Esophagus squamous epithelium (tissue), 5 donors: Measurements from ENCODE around the gene LIMCH1. TPM values are rescaled to one million over a fixed set of nuclear protein-coding genes. Genes with fewer than 3 reads are reported as not detected.

Experiments
- DNase-seq: peaks from one replicate; lab custom pipeline; 2025; lab: John Stamatoyannopoulos, UW
- H3K27ac ChIP-seq, 4 donors: fragments of 200-600 bp; sonication (generic); one replicate each; pipeline ENCODE4 v1.5.1; 2016 to 2019; ENCODE audit warnings: mild to moderate bottlenecking in 1 of 4
- H3K27me3 ChIP-seq, 4 donors: fragments of 200-600 bp; sonication (generic); 1 replicate in 3 of 4; 2 replicates in 1 of 4; pipeline versions ENCODE4 v1.5.1 to v1.6.0; 2017 to 2021; ENCODE audit warnings: antibody characterized with exemption in 1 of 4
- H3K36me3 ChIP-seq, 3 donors: fragments of 200-600 bp; sonication (generic); one replicate each; pipeline ENCODE4 v1.5.1; 2016 to 2019
- H3K4me1 ChIP-seq, 3 donors: fragments of 200-600 bp; sonication (generic); one replicate each; pipeline ENCODE4 v1.5.1; 2017 to 2019
- H3K4me3 ChIP-seq, 4 donors: fragments of 200-600 bp; sonication (generic); 1 replicate in 3 of 4; 2 replicates in 1 of 4; pipeline ENCODE4 v1.5.1; 2016 to 2019; ENCODE audit warnings: mild to moderate bottlenecking in 2 of 4, moderate library complexity in 1 of 4
- H3K9me3 ChIP-seq, 3 donors: fragments of 200-600 bp; sonication (generic); one replicate each; pipeline ENCODE4 v1.5.1; 2016 to 2019
- CTCF ChIP-seq, 6 experiments: fragments of 450-650 bp in 4 of 6; fragments of 200-600 bp in 2 of 6; sonication (generic) in 2 of 6; IDR thresholded peaks; one replicate each; pipeline ENCODE4 v1.5.1; 2016 to 2019; ENCODE audit warnings: antibody characterized with exemption in 6 of 6, mild to moderate bottlenecking in 4 of 6, moderate library complexity in 4 of 6
- POLR2A ChIP-seq, 4 donors: fragments of 450-650 bp; IDR thresholded peaks; one replicate each; pipeline ENCODE4 v1.6.1; 2017; ENCODE audit warnings: antibody characterized with exemption in 4 of 4, mild to moderate bottlenecking in 4 of 4, moderate library complexity in 3 of 4
- WGBS, 2 donors: methylation state at CpG; one replicate each; pipeline ENCODE4 v1.1.5; 2018; 5-methylcytosine and 5-hydroxymethylcytosine counted together
- intact Hi-C: fragments of 100-400 bp; cut with DNase I; formaldehyde crosslinking; loops from one replicate; pipeline ENCODE4 v1.15.0; 2022
- total RNA-seq, 4 donors: library from RNA; depleted of rRNA; stranded (reverse); fragments of >200 nt; gene quantifications; one replicate each; pipeline ENCODE4 v1.1.0, GENCODE V29; 2016
- donor health status: DM: yes; HTN: yes; CAD: no.

The LIMCH1 gene
- total RNA-seq, 4 donors from 2014 or later = 9.8 to 19.1 (median 13.1) TPM

GRCh38 chr4:41657561-41657960 is 119.6 kb downstream of the LIMCH1 start:
- DNase-seq = no peak
- peaks cover 0 to 3% (median 0%) of the 10 kb centered on the region in 3 donors for H3K36me3 ChIP-seq
- no peaks in the 10 kb centered on the region for H3K27me3 ChIP-seq
- intact Hi-C loops = no loop called here
- H3K4me3 ChIP-seq = no peak overlapping the region
- no peaks in the 10 kb centered on the region for H3K9me3 ChIP-seq
- H3K27ac ChIP-seq = no peak overlapping the region
- 69 to 72% methylated on average over 4 of the region's 4 CpGs for whole genome bisulfite sequencing, 2 donors
- no peak for TF ChIP-seq POLR2A (IDR thresholded peaks at IDR 0.05)
- TF ChIP-seq CTCF (IDR thresholded peaks at IDR 0.05) = no peak
- H3K4me1 ChIP-seq = peaks cover 0 to 5% (median 0%) of the 10 kb centered on the region in 3 donors

GRCh38 chr4:41658163-41658562 is 120.2 kb downstream of the LIMCH1 start:
- intact Hi-C loops = no loop called here
- H3K36me3 ChIP-seq = peaks cover 0 to 5% (median 0%) of the 10 kb centered on the region in 3 donors
- 47 to 61% methylated on average over 4 of the region's 4 CpGs for WGBS, 2 donors
- DNase-seq = no peak
- TF ChIP-seq POLR2A (IDR thresholded peaks at IDR 0.05) (no peak), CTCF (IDR thresholded peaks at IDR 0.05) (no peak)
- no peaks in the 10 kb centered on the region for H3K9me3 ChIP-seq
- no peaks in the 10 kb centered on the region for H3K27me3 ChIP-seq
- H3K4me1 ChIP-seq = peaks cover 0 to 5% (median 0%) of the 10 kb centered on the region in 3 donors
- H3K4me3 ChIP-seq = no peak overlapping the region
- H3K27ac ChIP-seq = no peak overlapping the region

- intact Hi-C loops = loop anchor here (5.0 kb wide), 1 partner anchor 383 kb away; no protein-coding TSS in a partner anchor
- WGBS, 2 donors = 89 to 91% methylated on average over 3 of the region's 3 CpGs
These were observed 122.4 kb downstream of the LIMCH1 start for GRCh38 chr4:41660352-41660751.

GRCh38 chr4:41661442-41662076 is 123.6 kb downstream of the LIMCH1 start:
- no peak overlapping the region for H3K27ac ChIP-seq
- no peak for DNase-seq

More at GRCh38 chr4:41660352-41660751, 122.4 kb downstream of the LIMCH1 start:
- Histone ChIP-seq H3K4me1 (peaks cover 0 to 5% (median 0%) of the 10 kb centered on the region in 3 donors), H3K36me3 (peaks cover 0 to 5% (median 0%) of the 10 kb centered on the region in 3 donors), H3K9me3 (no peaks in the 10 kb centered on the region), H3K4me3 (no peak overlapping the region), H3K27ac (no peak overlapping the region), H3K27me3 (no peaks in the 10 kb centered on the region)
- TF ChIP-seq CTCF (IDR thresholded peaks at IDR 0.05) (no peak), POLR2A (IDR thresholded peaks at IDR 0.05) (no peak)
- DNase-seq = no peak

More at GRCh38 chr4:41661442-41662076, 123.6 kb downstream of the LIMCH1 start:
- Histone ChIP-seq H3K9me3 (no peaks in the 10 kb centered on the region), H3K4me1 (peaks cover 0 to 4% (median 0%) of the 10 kb centered on the region in 3 donors), H3K4me3 (no peak overlapping the region), H3K36me3 (peaks cover 0 to 5% (median 0%) of the 10 kb centered on the region in 3 donors), H3K27me3 (no peaks in the 10 kb centered on the region)
- 49 to 50% methylated on average over 7 of the region's 7 CpGs for WGBS, 2 donors
- intact Hi-C loops = loop anchor here (5.0 kb wide), 1 partner anchor 384 kb away; no protein-coding TSS in a partner anchor
- peak; percentile 81 to 94 (median 88) for TF ChIP-seq CTCF (IDR thresholded peaks at IDR 0.05)
- no peak for TF ChIP-seq POLR2A (IDR thresholded peaks at IDR 0.05)
